ENCODE data around the gene FAM111A.
"Not testable (repeated sequence)": the region's sequence is repeated elsewhere in the genome, so short reads cannot be mapped to it uniquely, and the experiment has no call there.

Gene FAM111A

GRCh38 chr11:59142530-59143507 is at the start of gene FAM111A:
Gene FAM111A, plus strand, starts transcription at chr11:59142856. Its CDS starts 6,017 bp downstream, at chr11:59148873.
- DNase-seq (ENCODE audit: low spot score) = peak; percentile 74

GRCh38 chr11:59093576-59093975 is 49.1 kb upstream of the FAM111A start:
- not testable (repeated sequence) for DNase-seq (ENCODE audit: low spot score)

GRCh38 chr11:59095225-59095624 is 47.4 kb upstream of the FAM111A start:
- not testable (repeated sequence) for DNase-seq (ENCODE audit: low spot score)

GRCh38 chr11:59095972-59096575 is 46.6 kb upstream of the FAM111A start:
- not testable (repeated sequence) for DNase-seq (ENCODE audit: low spot score)

GRCh38 chr11:59097113-59097708 is 45.4 kb upstream of the FAM111A start:
- DNase-seq (ENCODE audit: low spot score) = peak; percentile 44

- DNase-seq (ENCODE audit: low spot score) = not testable (repeated sequence)
Measured at GRCh38 chr11:59097938-59098337, 44.7 kb upstream of the FAM111A start.

- DNase-seq (ENCODE audit: low spot score) = peak; percentile 28
Measured at GRCh38 chr11:59102259-59102765, 40.3 kb upstream of the FAM111A start.

GRCh38 chr11:59106363-59107336 is 36.0 kb upstream of the FAM111A start, which contains the start of gene FAM111B:
Gene FAM111B, plus strand, starts transcription at chr11:59107237. Its CDS starts 2,389 bp downstream, at chr11:59109626.
- peak; percentile 81 for DNase-seq (ENCODE audit: low spot score)

- DNase-seq (ENCODE audit: low spot score) = not testable (repeated sequence)
Measured at GRCh38 chr11:59107721-59108120, 34.9 kb upstream of the FAM111A start.

- no peak for DNase-seq (ENCODE audit: low spot score)
Measured at GRCh38 chr11:59112494-59112893, 30.2 kb upstream of the FAM111A start.

GRCh38 chr11:59114344-59114743 is 28.3 kb upstream of the FAM111A start:
- DNase-seq (ENCODE audit: low spot score) = no peak

- no peak for DNase-seq (ENCODE audit: low spot score)
Measured at GRCh38 chr11:59115553-59115952, 27.1 kb upstream of the FAM111A start.

- DNase-seq (ENCODE audit: low spot score) = no peak
Measured at GRCh38 chr11:59117774-59118173, 24.9 kb upstream of the FAM111A start.

GRCh38 chr11:59119826-59120225 is 22.8 kb upstream of the FAM111A start:
- no peak for DNase-seq (ENCODE audit: low spot score)

- peak; percentile 63 for DNase-seq (ENCODE audit: low spot score)
Measured at GRCh38 chr11:59135648-59136461, 6.8 kb upstream of the FAM111A start.

GRCh38 chr11:59136551-59136950 is 6.1 kb upstream of the FAM111A start:
- DNase-seq (ENCODE audit: low spot score) = not testable (repeated sequence)

GRCh38 chr11:59137190-59137589 is 5.5 kb upstream of the FAM111A start:
- no peak for DNase-seq (ENCODE audit: low spot score)

GRCh38 chr11:59138643-59139042 is 4.0 kb upstream of the FAM111A start:
- DNase-seq (ENCODE audit: low spot score) = no peak

GRCh38 chr11:59141191-59141590 is 1.5 kb upstream of the FAM111A start:
- DNase-seq (ENCODE audit: low spot score) = no peak
